Brain microvascular endothelial cell (primary cell): ENCODE results near the gene CTCFL.

Experiments used
- DNase-seq: peaks from one replicate; pipeline ENCODE4 v3.0.0-alpha.2; 2020
- H3K27ac ChIP-seq: fragments of 250-450 bp; sonication (Bioruptor Pico); 2 replicates; pipeline ENCODE4 v1.5.1; 2020; ENCODE audit warnings: mild to moderate bottlenecking, moderate library complexity
- H3K27me3 ChIP-seq: fragments of 250-450 bp; sonication (Bioruptor Pico); replicated peaks from 2 replicates; pipeline ENCODE4 v1.5.1; 2020; ENCODE audit warnings: mild to moderate bottlenecking
- H3K36me3 ChIP-seq: fragments of 250-450 bp; sonication (Bioruptor Pico); replicated peaks from 2 replicates; pipeline ENCODE4 v1.5.1; 2020; ENCODE audit warnings: mild to moderate bottlenecking
- H3K4me3 ChIP-seq: 2 replicates; pipeline ENCODE4 v1.5.1; 2011; ENCODE audit warnings: low read depth, mild to moderate bottlenecking, control low read depth, low read length, moderate library complexity
- CTCF ChIP-seq: IDR thresholded peaks from 2 replicates; pipeline ENCODE4 v1.5.1; 2011; ENCODE audit warnings: low read depth, mild to moderate bottlenecking, moderate library complexity, low read length, control low read depth, inconsistent platforms; ENCODE audit errors: missing control alignments
- in situ Hi-C: cut with HindIII; loops from 2 replicates; pipeline ENCODE4 v1.10.0; 2017; ENCODE audit warnings: low sequenced_read_pairs, low pct_ligation_motif_present

CTCFL gene

GRCh38 chr20:57471496-57472372 lies 53.2 kb downstream of the CTCFL start:
- in situ Hi-C loops = no loop called here
- H3K36me3 ChIP-seq = no peaks in the 10 kb centered on the region

GRCh38 chr20:57470666-57471495 lies 54.1 kb downstream of the CTCFL start:
- no peak for DNase-seq
- Histone ChIP-seq H3K36me3 (no peaks in the 10 kb centered on the region), H3K27ac (no peak overlapping the region), H3K27me3 (peaks cover 9% of the 10 kb centered on the region), H3K4me3 (no peak overlapping the region)
- no peak for TF ChIP-seq CTCF
- in situ Hi-C loops = no loop called here

More at GRCh38 chr20:57471496-57472372, 53.2 kb downstream of the CTCFL start:
- Histone ChIP-seq H3K4me3 (no peak overlapping the region), H3K27me3 (peaks cover 9% of the 10 kb centered on the region), H3K27ac (no peak overlapping the region)
- TF ChIP-seq CTCF = no peak
- DNase-seq = no peak

- H3K27me3 ChIP-seq = peaks cover 9% of the 10 kb centered on the region
- no peak for TF ChIP-seq CTCF
- DNase-seq = no peak
- H3K36me3 ChIP-seq = no peaks in the 10 kb centered on the region
- no peak overlapping the region for H3K27ac ChIP-seq
- in situ Hi-C loops = no loop called here
- H3K4me3 ChIP-seq = no peak overlapping the region
Observed at GRCh38 chr20:57470212-57470522, 54.8 kb downstream of the CTCFL start.

GRCh38 chr20:57469418-57470211 lies 55.3 kb downstream of the CTCFL start:
- DNase-seq = no peak
- H3K36me3 ChIP-seq = no peaks in the 10 kb centered on the region
- TF ChIP-seq CTCF = no peak
- no peak overlapping the region for H3K27ac ChIP-seq
- H3K4me3 ChIP-seq = no peak overlapping the region
- H3K27me3 ChIP-seq = peaks cover 9% of the 10 kb centered on the region
- in situ Hi-C loops = no loop called here

GRCh38 chr20:57468523-57469417 lies 56.2 kb downstream of the CTCFL start:
- no peak for TF ChIP-seq CTCF
- no peak for DNase-seq
- no peak overlapping the region for H3K27ac ChIP-seq
- H3K36me3 ChIP-seq = no peaks in the 10 kb centered on the region
- in situ Hi-C loops = no loop called here
- no peak overlapping the region for H3K4me3 ChIP-seq
- peaks cover 9% of the 10 kb centered on the region for H3K27me3 ChIP-seq
